Retinal pigment epithelial cell (primary cell): ENCODE results near the gene SRGAP1.

Source experiments
- DNase-seq: peaks from one replicate; pipeline ENCODE4 v3.0.0-alpha.2; 2010; ENCODE audit warnings: low read depth
- H3K4me3 ChIP-seq: 2 replicates; pipeline ENCODE4 v1.5.1; 2011; ENCODE audit warnings: mild to moderate bottlenecking, low read length, control low read depth, moderate library complexity
- CTCF ChIP-seq: conservative IDR thresholded peaks from 2 replicates; pipeline ENCODE4 v1.5.1; 2011; ENCODE audit warnings: low read depth, low read length, control low read depth, inconsistent platforms

The SRGAP1 gene

GRCh38 chr12:63977441-63977840 is 132.9 kb downstream of the SRGAP1 start:
- H3K4me3 ChIP-seq = no peak overlapping the region
- TF ChIP-seq CTCF = no peak
- no peak for DNase-seq

DNA sequence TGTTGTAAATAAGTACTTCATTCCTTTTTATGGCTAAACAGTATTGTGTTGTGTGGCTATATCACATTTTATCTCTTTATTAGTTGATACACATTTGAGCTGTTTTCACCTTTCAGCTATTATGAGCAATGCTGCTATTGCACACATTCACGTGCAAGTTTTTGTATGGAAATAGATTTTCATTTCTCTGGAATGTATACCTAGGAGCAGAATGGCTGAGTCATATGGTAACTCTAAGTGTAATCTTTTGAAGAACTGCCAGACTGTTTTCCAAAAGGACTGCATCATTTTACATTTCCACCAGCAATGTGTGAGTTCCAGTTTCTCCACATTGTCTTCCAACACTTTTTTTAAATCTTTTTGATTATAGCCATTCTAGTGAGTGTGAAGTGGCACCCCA is 134.0 kb downstream of the SRGAP1 start:
- DNase-seq = peak; percentile 70
- TF ChIP-seq CTCF = no peak
- H3K4me3 ChIP-seq = no peak overlapping the region

- no peak for TF ChIP-seq CTCF
- no peak overlapping the region for H3K4me3 ChIP-seq
- DNase-seq = no peak
These were observed 135.7 kb downstream of the SRGAP1 start for GRCh38 chr12:63980211-63980610.

GRCh38 chr12:63981343-63981742 is 136.8 kb downstream of the SRGAP1 start:
- no peak overlapping the region for H3K4me3 ChIP-seq
- no peak for DNase-seq
- no peak for TF ChIP-seq CTCF

GRCh38 chr12:63982604-63983295 is 138.2 kb downstream of the SRGAP1 start:
- no peak overlapping the region for H3K4me3 ChIP-seq
- TF ChIP-seq CTCF = no peak

GRCh38 chr12:63985456-63985855 is 141.0 kb downstream of the SRGAP1 start:
- H3K4me3 ChIP-seq = no peak overlapping the region
- no peak for TF ChIP-seq CTCF
- no peak for DNase-seq

More at GRCh38 chr12:63982604-63983295, 138.2 kb downstream of the SRGAP1 start:
- DNase-seq = peak; percentile 62

DNA sequence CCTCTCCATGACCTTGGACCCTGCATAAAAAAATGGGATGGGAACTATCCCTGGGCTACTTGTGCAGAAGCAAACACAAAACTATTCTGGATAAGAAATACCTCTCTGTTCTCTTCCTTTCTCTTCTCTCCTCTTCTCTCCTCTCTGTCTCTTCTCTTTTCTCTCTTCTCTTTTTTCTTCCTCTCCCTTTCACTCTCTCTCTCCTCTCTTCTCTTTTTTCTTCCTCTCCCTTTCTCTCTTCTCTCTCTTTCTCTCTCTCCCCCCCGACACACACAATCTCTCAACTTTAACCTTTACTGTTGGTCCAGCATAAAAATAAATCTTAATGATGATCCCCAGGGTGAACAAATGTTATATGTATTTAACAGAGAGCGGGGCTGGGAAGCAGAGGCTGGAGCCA is 141.4 kb downstream of the SRGAP1 start:
- no peak for TF ChIP-seq CTCF

More for the DNA sequence above, 141.4 kb downstream of the SRGAP1 start:
- H3K4me3 ChIP-seq = no peak overlapping the region
- no peak for DNase-seq
